NCI-H526 treated with DMSO at 0.1 percent for 48 hours (cell line): ENCODE data around the gene TENM3.
A peak's percentile ranks its signal among the peaks of the same experiment; 100 is the strongest.
"Not testable (repeated sequence)": the region's sequence is repeated elsewhere in the genome, so short reads cannot be mapped to it uniquely, and the experiment has no call there.

Experiments used
- DNase-seq: peaks from one replicate; lab custom pipeline; 2025; lab: John Stamatoyannopoulos, UW

The TENM3 gene

GRCh38 chr4:182228991-182229577 lies 14.1 kb upstream of the TENM3 start:
- no peak for DNase-seq

- no peak for DNase-seq
Measured at GRCh38 chr4:182230256-182230655, 12.9 kb upstream of the TENM3 start.

GRCh38 chr4:182231080-182231479 lies 12.1 kb upstream of the TENM3 start:
- DNase-seq, result no peak

GRCh38 chr4:182231496-182231895 lies 11.7 kb upstream of the TENM3 start:
- no peak for DNase-seq

- DNase-seq, result no peak
Measured at GRCh38 chr4:182233310-182234090, 9.7 kb upstream of the TENM3 start.

- no peak for DNase-seq
Measured at GRCh38 chr4:182235021-182235795, 8.0 kb upstream of the TENM3 start.

- no peak for DNase-seq
Measured at GRCh38 chr4:182236186-182236585, 7.0 kb upstream of the TENM3 start.

GRCh38 chr4:182237010-182237409 lies 6.2 kb upstream of the TENM3 start:
- not testable (repeated sequence) for DNase-seq

GRCh38 chr4:182238355-182238931 lies 4.8 kb upstream of the TENM3 start:
- no peak for DNase-seq

GRCh38 chr4:182240161-182241130 lies 2.8 kb upstream of the TENM3 start:
- no peak for DNase-seq

GRCh38 chr4:182242260-182242659 lies 942 bp upstream of the TENM3 start:
- DNase-seq, result not testable (repeated sequence)

GRCh38 chr4:182242787-182243186 lies 415 bp upstream of the TENM3 start:
- no peak for DNase-seq

GRCh38 chr4:182245041-182245440 lies 1.8 kb downstream of the TENM3 start:
- no peak for DNase-seq

- DNase-seq, result no peak
Measured at GRCh38 chr4:182245541-182246215, 2.5 kb downstream of the TENM3 start.

- no peak for DNase-seq
Measured at GRCh38 chr4:182246401-182247205, 3.4 kb downstream of the TENM3 start.

- no peak for DNase-seq
Measured at GRCh38 chr4:182248295-182248694, 5.1 kb downstream of the TENM3 start.

- no peak for DNase-seq
Measured at GRCh38 chr4:182250446-182250845, 7.2 kb downstream of the TENM3 start.

GRCh38 chr4:182251116-182251515 lies 7.9 kb downstream of the TENM3 start:
- no peak for DNase-seq

GRCh38 chr4:182252220-182252619 lies 9.0 kb downstream of the TENM3 start:
- peak; percentile 18 for DNase-seq
